Esophagus squamous epithelium (tissue), 5 donors: ENCODE results near the gene VPS26B. TPM values are rescaled to one million over a fixed set of nuclear protein-coding genes. Genes with fewer than 3 reads are reported as not detected.

Source experiments
- DNase-seq: peaks from one replicate; lab custom pipeline; 2025; lab: John Stamatoyannopoulos, UW
- H3K27ac ChIP-seq, 4 donors: fragments of 200-600 bp; sonication (generic); one replicate each; pipeline ENCODE4 v1.5.1; 2016 to 2019; ENCODE audit warnings: mild to moderate bottlenecking in 1 of 4
- H3K27me3 ChIP-seq, 4 donors: fragments of 200-600 bp; sonication (generic); 1 replicate in 3 of 4; 2 replicates in 1 of 4; pipeline versions ENCODE4 v1.5.1 to v1.6.0; 2017 to 2021; ENCODE audit warnings: antibody characterized with exemption in 1 of 4
- H3K36me3 ChIP-seq, 3 donors: fragments of 200-600 bp; sonication (generic); one replicate each; pipeline ENCODE4 v1.5.1; 2016 to 2019
- H3K4me1 ChIP-seq, 3 donors: fragments of 200-600 bp; sonication (generic); one replicate each; pipeline ENCODE4 v1.5.1; 2017 to 2019
- H3K4me3 ChIP-seq, 4 donors: fragments of 200-600 bp; sonication (generic); 1 replicate in 3 of 4; 2 replicates in 1 of 4; pipeline ENCODE4 v1.5.1; 2016 to 2019; ENCODE audit warnings: mild to moderate bottlenecking in 2 of 4, moderate library complexity in 1 of 4
- H3K9me3 ChIP-seq, 3 donors: fragments of 200-600 bp; sonication (generic); one replicate each; pipeline ENCODE4 v1.5.1; 2016 to 2019
- POLR2A ChIP-seq, 4 donors: fragments of 450-650 bp; IDR thresholded peaks; one replicate each; pipeline ENCODE4 v1.6.1; 2017; ENCODE audit warnings: antibody characterized with exemption in 4 of 4, mild to moderate bottlenecking in 4 of 4, moderate library complexity in 3 of 4
- WGBS, 2 donors: methylation state at CpG; one replicate each; pipeline ENCODE4 v1.1.5; 2018; 5-methylcytosine and 5-hydroxymethylcytosine counted together
- intact Hi-C: fragments of 100-400 bp; cut with DNase I; formaldehyde crosslinking; loops from one replicate; pipeline ENCODE4 v1.15.0; 2022
- total RNA-seq, 4 donors: library from RNA; depleted of rRNA; stranded (reverse); fragments of >200 nt; gene quantifications; one replicate each; pipeline ENCODE4 v1.1.0, GENCODE V29; 2016
- TF ChIP-seq, protein P1 (sequence below), 6 experiments: fragments of 450-650 bp in 4 of 6; fragments of 200-600 bp in 2 of 6; sonication (generic) in 2 of 6; IDR thresholded peaks; one replicate each; pipeline ENCODE4 v1.5.1; 2016 to 2019; ENCODE audit warnings: antibody characterized with exemption in 6 of 6, mild to moderate bottlenecking in 4 of 6, moderate library complexity in 4 of 6
- donor health status: DM: yes; HTN: yes; CAD: no.

The VPS26B gene
- total RNA-seq, 4 donors from 2014 or later: 25.2 to 30.7 (median 25.9) TPM

GRCh38 chr11:134250246-134250645 is 25.8 kb downstream of the VPS26B start:
- Histone ChIP-seq H3K4me3 (no peak overlapping the region), H3K27me3 (no peaks in the 10 kb centered on the region), H3K27ac (no peak overlapping the region), H3K4me1 (peaks cover 11 to 30% (median 15%) of the 10 kb centered on the region in 3 donors), H3K36me3 (peaks cover 0 to 62% (median 28%) of the 10 kb centered on the region in 3 donors), H3K9me3 (no peaks in the 10 kb centered on the region)
- TF ChIP-seq, protein P1, sequence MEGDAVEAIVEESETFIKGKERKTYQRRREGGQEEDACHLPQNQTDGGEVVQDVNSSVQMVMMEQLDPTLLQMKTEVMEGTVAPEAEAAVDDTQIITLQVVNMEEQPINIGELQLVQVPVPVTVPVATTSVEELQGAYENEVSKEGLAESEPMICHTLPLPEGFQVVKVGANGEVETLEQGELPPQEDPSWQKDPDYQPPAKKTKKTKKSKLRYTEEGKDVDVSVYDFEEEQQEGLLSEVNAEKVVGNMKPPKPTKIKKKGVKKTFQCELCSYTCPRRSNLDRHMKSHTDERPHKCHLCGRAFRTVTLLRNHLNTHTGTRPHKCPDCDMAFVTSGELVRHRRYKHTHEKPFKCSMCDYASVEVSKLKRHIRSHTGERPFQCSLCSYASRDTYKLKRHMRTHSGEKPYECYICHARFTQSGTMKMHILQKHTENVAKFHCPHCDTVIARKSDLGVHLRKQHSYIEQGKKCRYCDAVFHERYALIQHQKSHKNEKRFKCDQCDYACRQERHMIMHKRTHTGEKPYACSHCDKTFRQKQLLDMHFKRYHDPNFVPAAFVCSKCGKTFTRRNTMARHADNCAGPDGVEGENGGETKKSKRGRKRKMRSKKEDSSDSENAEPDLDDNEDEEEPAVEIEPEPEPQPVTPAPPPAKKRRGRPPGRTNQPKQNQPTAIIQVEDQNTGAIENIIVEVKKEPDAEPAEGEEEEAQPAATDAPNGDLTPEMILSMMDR (IDR thresholded peaks at IDR 0.05): no peak
- no peak for TF ChIP-seq POLR2A (IDR thresholded peaks at IDR 0.05)
- intact Hi-C loops: no loop called here
- WGBS, 2 donors: 85 to 94% methylated on average over 3 of the region's 3 CpGs
- no peak for DNase-seq

GRCh38 chr11:134250675-134251074 is 26.2 kb downstream of the VPS26B start:
- Histone ChIP-seq H3K27ac (no peak overlapping the region), H3K4me3 (no peak overlapping the region), H3K36me3 (peaks cover 0 to 57% (median 24%) of the 10 kb centered on the region in 3 donors), H3K4me1 (peaks cover 11 to 31% (median 15%) of the 10 kb centered on the region in 3 donors), H3K27me3 (no peaks in the 10 kb centered on the region), H3K9me3 (no peaks in the 10 kb centered on the region)
- TF ChIP-seq, protein P1 (IDR thresholded peaks at IDR 0.05): no peak
- TF ChIP-seq POLR2A (IDR thresholded peaks at IDR 0.05): no peak
- 89 to 93% methylated on average over 2 of the region's 2 CpGs for WGBS, 2 donors
- intact Hi-C loops: no loop called here
- no peak for DNase-seq

DNA sequence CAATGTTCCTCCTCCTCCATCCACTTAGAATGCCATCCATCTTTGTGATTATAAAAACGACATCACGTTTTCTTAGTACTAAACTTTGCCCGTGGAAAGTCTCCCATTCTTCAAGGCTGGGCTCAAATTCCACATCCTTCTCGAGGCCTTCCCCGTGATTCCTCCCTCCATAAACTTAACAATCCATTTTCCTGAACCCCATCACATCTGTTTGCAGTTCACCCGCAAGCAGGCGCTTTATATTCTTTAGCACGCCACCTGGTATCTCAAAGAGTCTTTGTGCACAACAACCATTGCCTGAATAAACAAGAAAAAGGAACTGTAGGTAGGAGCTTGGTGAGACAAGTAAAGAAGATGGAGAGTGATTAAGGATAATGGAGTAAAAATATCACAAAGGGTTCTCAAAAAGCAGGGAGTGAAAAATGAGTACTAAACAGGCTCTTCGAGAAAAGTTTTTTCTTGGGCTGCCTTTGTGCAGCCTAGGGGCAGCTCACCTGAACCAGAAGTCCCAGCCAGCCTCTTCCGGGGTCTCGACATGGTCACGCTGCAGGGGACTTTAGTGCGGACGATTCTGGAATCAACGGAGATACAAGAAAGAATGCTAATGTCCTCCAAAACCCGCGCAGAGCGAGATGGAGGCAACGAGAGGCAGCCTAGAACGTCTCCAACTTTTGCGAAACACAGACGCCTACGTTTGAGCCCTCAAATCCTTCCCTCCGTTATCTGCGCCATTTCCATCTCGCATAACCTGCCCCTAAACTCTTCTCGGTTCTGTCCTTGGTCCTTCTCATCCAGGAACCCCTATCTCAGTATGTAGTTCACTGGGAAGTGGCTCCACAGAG is 28.1 kb downstream of the VPS26B start:
- no peak for TF ChIP-seq POLR2A (IDR thresholded peaks at IDR 0.05)
- TF ChIP-seq, protein P1 (IDR thresholded peaks at IDR 0.05): no peak
- peaks cover 11 to 31% (median 15%) of the 10 kb centered on the region in 3 donors for H3K4me1 ChIP-seq
- peak overlapping the region; percentile 68 to 97 (median 90) for H3K4me3 ChIP-seq
- peaks cover 0 to 53% (median 5%) of the 10 kb centered on the region in 3 donors for H3K36me3 ChIP-seq
- DNase-seq: no peak
- 3 to 5% methylated on average over 25 to 27 of the region's 27 CpGs for WGBS, 2 donors
- intact Hi-C loops: no loop called here
- no peaks in the 10 kb centered on the region for H3K27me3 ChIP-seq
- H3K27ac ChIP-seq: peak overlapping the region; percentile 64 to 86 (median 76)
- H3K9me3 ChIP-seq: no peaks in the 10 kb centered on the region

DNA sequence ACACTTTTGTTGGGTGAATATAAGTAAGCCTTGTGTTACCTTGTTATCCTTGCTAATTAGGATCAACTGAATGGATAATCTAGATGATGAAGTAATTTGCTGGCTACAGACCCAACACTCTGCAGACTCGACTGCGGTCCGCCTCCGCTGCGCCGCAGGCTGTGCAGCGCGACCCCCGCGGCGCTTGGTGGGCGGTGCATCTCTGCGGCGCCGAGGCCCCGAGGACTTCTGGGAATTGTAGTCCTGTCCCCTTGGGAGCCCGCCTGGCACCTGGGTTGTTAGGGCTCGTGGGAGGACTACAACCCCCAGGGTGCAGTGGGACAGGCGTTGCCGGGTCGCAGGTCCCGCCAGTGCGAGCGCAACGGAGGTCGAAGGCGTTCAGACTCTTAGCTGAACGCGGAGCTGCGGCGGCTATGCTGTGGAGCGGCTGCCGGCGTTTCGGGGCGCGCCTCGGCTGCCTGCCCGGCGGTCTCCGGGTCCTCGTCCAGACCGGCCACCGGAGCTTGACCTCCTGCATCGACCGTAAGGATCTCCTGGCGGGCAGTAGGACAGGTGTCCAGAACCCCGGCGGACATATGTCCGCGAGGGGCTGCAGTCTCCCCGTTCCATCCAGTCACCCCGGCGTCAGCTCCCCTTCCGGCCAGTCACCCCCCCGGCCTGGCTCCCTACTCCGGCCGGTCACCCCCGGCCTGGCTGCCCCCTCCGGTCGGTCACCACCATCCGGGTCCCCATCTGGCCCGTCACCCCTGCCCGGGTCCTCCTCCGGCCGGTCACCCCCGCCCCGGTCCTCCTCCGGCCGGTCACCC is 28.9 kb downstream of the VPS26B start, which contains the start of the genes ACAD8 and THYN1:
Gene ACAD8 (plus strand): TSS at position 381 of the 806 bp plus-strand sequence. CDS start 33 bp downstream, at position 414.
Gene THYN1 (minus strand): TSS at position 165 of the 806 bp plus-strand sequence. CDS start 470 bp downstream, outside the sequence.
- Histone ChIP-seq H3K4me1 (peaks cover 11 to 31% (median 15%) of the 10 kb centered on the region in 3 donors), H3K4me3 (peak within 1 kb of the TSS; percentile 68 to 97 (median 90)), H3K27ac (peak within 1 kb of the TSS; percentile 71 to 86 (median 79)), H3K27me3 (no peaks in the 10 kb centered on the region), H3K9me3 (no peaks in the 10 kb centered on the region), H3K36me3 (peaks cover 0 to 53% (median 0%) of the 10 kb centered on the region in 3 donors)
- peak in 3 of 4 donors; percentile 26 to 66 (median 61) for TF ChIP-seq POLR2A (IDR thresholded peaks at IDR 0.05)
- TF ChIP-seq, protein P1 (IDR thresholded peaks at IDR 0.05): peak in 5 of 6 experiments; percentile 34 to 46 (median 41)
- DNase-seq: peak; percentile 75
- intact Hi-C loops: no loop called here
- 0 to 1% methylated on average over 12 to 15 of the region's 70 CpGs for WGBS, 2 donors
